ENCODE results near the gene FBXL15.
"Not testable (repeated sequence)": the region's sequence is repeated elsewhere in the genome, so short reads cannot be mapped to it uniquely, and the experiment has no call there.

The FBXL15 gene

GRCh38 chr10:102454662-102455487 is 34.2 kb downstream of the FBXL15 start:
- DNase-seq (ENCODE audit: low read depth, low spot score), result not testable (repeated sequence)

GRCh38 chr10:102455893-102456471 is 35.3 kb downstream of the FBXL15 start:
- no peak for DNase-seq (ENCODE audit: low read depth, low spot score)

- DNase-seq (ENCODE audit: low read depth, low spot score), result no peak
These were observed 37.0 kb downstream of the FBXL15 start for GRCh38 chr10:102457591-102458150.

DNA sequence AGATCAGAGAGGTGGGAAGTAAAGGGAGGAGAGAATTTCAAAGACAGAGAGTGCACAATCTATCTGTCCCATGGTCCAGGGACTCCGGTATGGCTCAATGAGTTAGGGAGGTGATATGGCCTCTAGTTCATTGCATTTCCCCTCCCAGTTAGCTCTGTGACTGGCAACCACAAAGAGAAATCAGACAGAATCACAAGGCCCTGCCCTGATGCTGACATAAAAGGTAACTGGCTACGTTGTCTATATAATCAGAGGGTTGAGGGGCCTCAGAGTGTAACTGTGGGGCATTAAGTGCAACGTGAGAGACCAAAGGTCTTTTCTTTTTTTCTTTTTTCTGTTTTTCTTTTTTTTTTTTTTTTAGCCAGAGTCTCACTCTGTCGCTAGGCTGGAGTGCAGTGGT is 38.0 kb downstream of the FBXL15 start:
- no peak for DNase-seq (ENCODE audit: low read depth, low spot score)

DNA sequence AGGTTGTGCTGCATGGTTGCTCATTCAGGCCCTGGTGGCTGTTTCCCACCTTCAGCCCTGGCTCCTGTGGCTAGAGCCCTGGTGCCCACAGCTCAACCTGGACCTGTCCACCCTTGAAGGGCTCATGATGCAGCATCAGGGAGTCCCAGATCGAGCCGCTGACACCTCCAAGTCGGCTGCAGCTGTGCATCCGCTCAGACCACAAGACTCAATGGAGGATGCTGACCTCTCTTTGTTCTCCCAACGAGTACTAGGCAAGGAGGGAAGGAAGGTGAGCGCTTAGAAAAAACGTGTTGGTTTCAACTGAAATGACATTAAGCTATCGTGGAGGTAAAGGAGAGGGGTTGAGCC is 40.2 kb downstream of the FBXL15 start:
- no peak for DNase-seq (ENCODE audit: low read depth, low spot score)

- peak; percentile 78 for DNase-seq (ENCODE audit: low read depth, low spot score)
These were observed 40.8 kb downstream of the FBXL15 start for GRCh38 chr10:102461187-102462054.

- no peak for DNase-seq (ENCODE audit: low read depth, low spot score)
These were observed 41.9 kb downstream of the FBXL15 start for GRCh38 chr10:102462512-102463054.

GRCh38 chr10:102463983-102464382 is 43.3 kb downstream of the FBXL15 start:
- DNase-seq (ENCODE audit: low read depth, low spot score), result no peak

- no peak for DNase-seq (ENCODE audit: low read depth, low spot score)
These were observed 44.8 kb downstream of the FBXL15 start for GRCh38 chr10:102465466-102465865.

- DNase-seq (ENCODE audit: low read depth, low spot score), result no peak
These were observed 46.7 kb downstream of the FBXL15 start for GRCh38 chr10:102467318-102467717.

DNA sequence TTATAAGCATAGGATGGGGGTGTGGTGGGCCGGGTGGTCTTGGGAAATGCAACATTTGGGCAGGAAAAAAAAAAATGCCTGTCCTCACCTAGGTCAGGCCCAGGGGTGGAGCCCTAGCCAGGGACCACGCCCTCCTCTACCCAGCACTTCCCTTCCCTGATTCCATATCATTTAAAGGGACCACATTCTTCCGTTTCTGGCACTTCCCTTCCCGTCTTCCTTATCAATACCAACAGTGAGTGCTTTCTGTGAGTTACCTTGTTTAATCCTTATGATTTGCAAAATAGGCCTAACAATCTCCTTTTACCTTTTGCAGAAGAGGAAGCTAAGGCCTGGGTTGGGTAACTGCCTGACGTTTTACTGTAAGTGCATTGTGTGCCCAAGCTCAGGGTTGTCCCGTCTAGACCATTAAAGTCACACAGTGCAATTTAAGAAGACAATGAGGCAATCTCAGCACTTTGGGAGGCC is 47.4 kb downstream of the FBXL15 start:
- no peak for DNase-seq (ENCODE audit: low read depth, low spot score)

DNA sequence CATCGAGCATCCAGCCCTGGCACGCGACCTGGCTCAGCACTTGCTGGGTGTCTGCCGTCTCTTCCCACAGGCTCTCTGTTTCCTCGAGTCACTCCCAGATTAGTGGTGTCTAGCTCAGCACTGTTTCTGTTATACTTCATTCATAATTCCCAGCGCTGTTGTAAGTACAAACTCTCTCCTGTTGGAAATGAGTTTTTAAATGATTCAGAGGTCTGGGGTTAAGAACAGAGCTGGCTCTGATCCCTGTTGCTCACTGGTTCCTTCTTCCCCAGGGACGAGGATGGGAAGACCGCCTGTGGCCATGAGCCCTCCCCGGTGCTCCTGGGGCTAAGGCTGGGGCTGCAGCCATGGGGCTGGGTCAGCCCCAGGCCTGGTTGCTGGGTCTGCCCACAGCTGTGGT is 48.0 kb downstream of the FBXL15 start:
- no peak for DNase-seq (ENCODE audit: low read depth, low spot score)

DNA sequence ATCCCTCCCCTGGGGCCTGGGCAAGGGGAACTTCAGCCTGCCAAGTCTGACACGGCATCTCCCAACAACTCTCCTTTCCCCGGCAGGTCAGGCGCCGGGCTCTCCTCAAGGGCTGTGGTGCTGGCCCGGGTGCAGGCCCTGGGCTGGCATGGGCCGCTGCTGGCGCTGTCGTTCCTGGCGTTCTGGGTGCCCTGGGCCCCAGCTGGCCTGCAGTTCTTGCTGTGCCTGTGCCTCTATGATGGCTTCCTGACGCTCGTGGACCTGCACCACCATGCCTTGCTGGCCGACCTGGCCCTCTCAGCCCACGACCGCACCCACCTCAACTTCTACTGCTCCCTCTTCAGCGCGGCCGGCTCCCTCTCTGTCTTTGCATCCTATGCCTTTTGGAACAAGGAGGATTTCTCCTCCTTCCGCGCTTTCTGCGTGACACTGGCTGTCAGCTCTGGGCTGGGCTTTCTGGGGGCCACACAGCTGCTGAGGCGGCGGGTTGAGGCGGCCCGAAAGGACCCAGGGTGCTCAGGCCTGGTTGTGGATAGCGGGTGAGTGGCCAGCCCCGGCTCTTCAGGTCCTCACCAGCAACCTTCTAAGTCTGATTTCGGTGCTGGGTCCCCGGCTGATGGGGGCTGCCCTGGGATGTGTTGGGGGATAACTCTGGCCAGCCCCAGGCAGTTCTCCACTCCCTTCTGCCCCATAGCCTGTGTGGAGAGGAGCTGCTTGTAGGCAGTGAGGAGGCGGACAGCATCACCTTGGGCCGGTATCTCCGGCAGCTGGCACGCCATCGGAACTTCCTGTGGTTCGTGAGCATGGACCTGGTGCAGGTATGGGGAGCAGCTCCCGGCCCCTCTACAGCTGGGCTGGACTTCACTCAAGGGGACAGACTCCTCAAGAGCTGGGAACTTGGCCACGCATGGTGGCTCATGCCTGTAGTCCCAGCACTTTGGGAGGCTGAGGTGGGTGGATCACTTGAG is 50.2 kb downstream of the FBXL15 start:
- no peak for DNase-seq (ENCODE audit: low read depth, low spot score)
